Cardiac fibroblast (primary cell): ENCODE results near the gene IL2RA.
"Not testable (repeated sequence)": the region's sequence is repeated elsewhere in the genome, so short reads cannot be mapped to it uniquely, and the experiment has no call there.

Experiments used
- DNase-seq, 2 donors: peaks; one replicate each; pipeline versions ENCODE4 v3.0.0 to v3.0.0-alpha.2; 2010; ENCODE audit warnings: low read depth in 2 of 2
- H3K4me3 ChIP-seq, 2 donors: replicated peaks in 1 of 2; 1 replicate in 1 of 2; 2 replicates in 1 of 2; pipeline ENCODE4 v1.5.1; 2011; ENCODE audit warnings: low read depth in 2 of 2, low read length in 2 of 2, mild to moderate bottlenecking in 2 of 2, moderate library complexity in 1 of 2
- CTCF ChIP-seq: IDR thresholded peaks from one replicate; pipeline ENCODE4 v1.5.1; 2011; ENCODE audit warnings: low read depth, mild to moderate bottlenecking, low read length, inconsistent platforms

IL2RA gene

GRCh38 chr10:6045314-6045848 lies 16.8 kb downstream of the IL2RA start:
- no peak for TF ChIP-seq CTCF
- no peak overlapping the region for H3K4me3 ChIP-seq
- no peak for DNase-seq

- no peak overlapping the region for H3K4me3 ChIP-seq
- no peak for TF ChIP-seq CTCF
- DNase-seq: no peak
Observed at GRCh38 chr10:6044751-6045313, 17.3 kb downstream of the IL2RA start.

- DNase-seq: no peak
- no peak for TF ChIP-seq CTCF
- H3K4me3 ChIP-seq: no peak overlapping the region
Observed at GRCh38 chr10:6044060-6044459, 18.1 kb downstream of the IL2RA start.

- DNase-seq, H3K4me3 ChIP-seq: not testable (repeated sequence)
Observed at GRCh38 chr10:6043377-6043776, 18.8 kb downstream of the IL2RA start.

GRCh38 chr10:6040205-6040604 lies 22.0 kb downstream of the IL2RA start:
- no peak for DNase-seq
- H3K4me3 ChIP-seq: no peak overlapping the region

GRCh38 chr10:6039711-6040110 lies 22.5 kb downstream of the IL2RA start:
- TF ChIP-seq CTCF: no peak
- no peak overlapping the region for H3K4me3 ChIP-seq
- DNase-seq: no peak

More at GRCh38 chr10:6040205-6040604, 22.0 kb downstream of the IL2RA start:
- no peak for TF ChIP-seq CTCF

- no peak for TF ChIP-seq CTCF
- no peak overlapping the region for H3K4me3 ChIP-seq
- no peak for DNase-seq
Observed at GRCh38 chr10:6038071-6038631, 24.0 kb downstream of the IL2RA start.
